B cell (primary cell): Measurements from ENCODE around the gene JAM2. TPM values are rescaled to one million over a fixed set of nuclear protein-coding genes. Genes with fewer than 3 reads are reported as not detected.

Experiments used
- ATAC-seq: fragments of 200-7000 bp; cut with Tn5 transposase; one replicate; pipeline ENCODE4 v1.10.0; 2021; ENCODE audit warnings: low read depth, mild to moderate bottlenecking, moderate number of reproducible peaks, moderate library complexity
- CTCF ChIA-PET: fragments of 350-600 bp; sonication (Branson Sonifier 250); formaldehyde crosslinking; loops from one replicate; lab custom pipeline; 2021; ENCODE audit warnings: antibody characterized with exemption, inconsistent platforms; lab: Charles Lee
- POLR2A ChIA-PET: fragments of 350-600 bp; sonication (Branson Sonifier 250); formaldehyde crosslinking; loops from one replicate; lab custom pipeline; 2021; ENCODE audit warnings: antibody characterized with exemption; lab: Charles Lee
- DNase-seq: peaks from one replicate; pipeline ENCODE4 v3.0.0; 2013
- H2AFZ ChIP-seq: 2 replicates; pipeline ENCODE4 v1.6.1; 2012; ENCODE audit warnings: mild to moderate bottlenecking, low read depth, low read length; ENCODE audit not compliant: insufficient read depth, poor library complexity, severe bottlenecking
- H3K27ac ChIP-seq, 2 donors: 1 replicate in 1 of 2; 2 replicates in 1 of 2; pipeline ENCODE4 v1.5.1; 2012 to 2013; ENCODE audit warnings: low read length in 2 of 2, mild to moderate bottlenecking in 2 of 2, moderate library complexity in 1 of 2
- H3K27me3 ChIP-seq, 4 experiments: fragments of 200-600 bp in 1 of 4; sonication (generic) in 1 of 4; replicated peaks in 1 of 4; 1 replicate in 2 of 4; 2 replicates in 2 of 4; pipeline versions ENCODE4 v1.6.1 to v1.7.0; 2013 to 2016; ENCODE audit warnings: low read length in 3 of 4, mild to moderate bottlenecking in 2 of 4, mixed read lengths in 1 of 4, moderate library complexity in 1 of 4; ENCODE audit not compliant: insufficient read depth in 4 of 4, control insufficient read depth in 3 of 4; ENCODE audit errors: control extremely low read depth in 1 of 4
- H3K36me3 ChIP-seq, 2 experiments: replicated peaks in 1 of 2; 1 replicate in 1 of 2; 2 replicates in 1 of 2; pipeline versions ENCODE4 v1.6.1 to v1.7.1; 2013; ENCODE audit warnings: low read length in 1 of 2; ENCODE audit not compliant: insufficient read depth in 2 of 2, control insufficient read depth in 1 of 2; ENCODE audit errors: control extremely low read depth in 1 of 2, extremely low read depth in 1 of 2
- H3K4me1 ChIP-seq, 2 donors: fragments of 200-600 bp in 1 of 2; sonication (generic) in 1 of 2; 1 replicate in 1 of 2; 2 replicates in 1 of 2; pipeline versions ENCODE4 v1.5.1 to v1.6.1; 2013 to 2017; ENCODE audit warnings: low read length in 2 of 2; ENCODE audit not compliant: control insufficient read depth in 2 of 2, insufficient read depth in 2 of 2
- H3K4me2 ChIP-seq: replicated peaks from 2 replicates; pipeline ENCODE3; 2012; ENCODE audit warnings: mild to moderate bottlenecking, low read depth, low read length; ENCODE audit not compliant: poor library complexity, severe bottlenecking
- H3K4me3 ChIP-seq, 5 experiments: fragments of 200-600 bp in 1 of 5; sonication (generic) in 1 of 5; 1 replicate in 3 of 5; 2 replicates in 2 of 5; pipeline versions ENCODE4 v1.5.1 to v1.7.0; 2011 to 2016; ENCODE audit warnings: low read length in 4 of 5, mild to moderate bottlenecking in 4 of 5, low read depth in 2 of 5, control low read depth in 1 of 5, moderate library complexity in 1 of 5; ENCODE audit not compliant: insufficient read depth in 1 of 5; ENCODE audit errors: control extremely low read depth in 1 of 5, extremely low read depth in 1 of 5
- H3K79me2 ChIP-seq: fragments of 200-600 bp; sonication (generic); one replicate; pipeline ENCODE4 v1.6.0; 2016; ENCODE audit warnings: low read length; ENCODE audit not compliant: control insufficient read depth, insufficient read depth
- H3K9ac ChIP-seq: fragments of 200-600 bp; sonication (generic); 2 replicates; pipeline ENCODE4 v1.6.1; 2017; ENCODE audit warnings: mild to moderate bottlenecking, low read length, moderate library complexity
- H3K9me3 ChIP-seq, 3 donors: one replicate each; pipeline versions ENCODE4 v1.6.1 to v1.7.1; 2013; ENCODE audit warnings: low read length in 2 of 3; ENCODE audit not compliant: control insufficient read depth in 2 of 3, insufficient read depth in 1 of 3; ENCODE audit errors: control extremely low read depth in 1 of 3
- H4K20me1 ChIP-seq: 2 replicates; pipeline ENCODE4 v1.6.0; 2012; ENCODE audit warnings: mild to moderate bottlenecking, low read length; ENCODE audit not compliant: insufficient read depth, control insufficient read depth, poor library complexity, severe bottlenecking
- H3K27ac Mint-ChIP-seq: one replicate; pipeline ENCODE4 v1.8.0; 2021; ENCODE audit warnings: mixed read lengths
- H3K27me3 Mint-ChIP-seq: one replicate; pipeline ENCODE4 v1.8.0; 2021; ENCODE audit warnings: mixed read lengths
- H3K4me1 Mint-ChIP-seq: one replicate; pipeline ENCODE4 v1.8.0; 2021; ENCODE audit warnings: mixed read lengths
- H3K4me3 Mint-ChIP-seq: one replicate; pipeline ENCODE4 v1.8.0; 2021; ENCODE audit warnings: mixed read lengths
- H3K9me3 Mint-ChIP-seq: one replicate; pipeline ENCODE4 v1.8.0; 2022; ENCODE audit warnings: mixed read lengths; ENCODE audit not compliant: insufficient read depth
- CTCF ChIP-seq: fragments of 200-600 bp; IDR thresholded peaks from one replicate; pipeline ENCODE4 v1.8.0; 2022; ENCODE audit warnings: antibody characterized with exemption, mild to moderate bottlenecking
- EZH2 ChIP-seq: IDR thresholded peaks from 2 replicates; pipeline ENCODE4 v1.6.1; 2012; ENCODE audit warnings: borderline replicate concordance, low read depth, mild to moderate bottlenecking, moderate library complexity, low read length; ENCODE audit not compliant: insufficient read depth, poor library complexity, severe bottlenecking
- WGBS: methylation state at CpG from one replicate; pipeline ENCODE4 v1.1.5; 2013; ENCODE audit warnings: missing lambda C conversion rate; ENCODE audit not compliant: insufficient coverage; 5-methylcytosine and 5-hydroxymethylcytosine counted together
- intact Hi-C: fragments of 100-400 bp; cut with micrococcal nuclease; formaldehyde crosslinking; loops from one replicate; pipeline ENCODE4 v1.10.0; 2022
- polyA plus RNA-seq: library from polyadenylated mRNA; depleted of rRNA; stranded (reverse); fragments of >200 nt; gene quantifications from 2 replicates; pipeline ENCODE4 v1.2.3, GENCODE V29; 2012
- total RNA-seq, 2 donors: library from RNA; stranded (reverse); fragments of 120-200 nt in 1 of 2; gene quantifications; 1 replicate in 1 of 2; 2 replicates in 1 of 2; pipeline versions ENCODE4 v1.2.3 to v1.2.4, GENCODE V29; 2013 to 2022

Gene JAM2
- total and polyA plus RNA-seq, 2 donors (not counting 1 experiment from before 2014, with no cell fraction given) = 0.94 to 1.5 TPM

DNA sequence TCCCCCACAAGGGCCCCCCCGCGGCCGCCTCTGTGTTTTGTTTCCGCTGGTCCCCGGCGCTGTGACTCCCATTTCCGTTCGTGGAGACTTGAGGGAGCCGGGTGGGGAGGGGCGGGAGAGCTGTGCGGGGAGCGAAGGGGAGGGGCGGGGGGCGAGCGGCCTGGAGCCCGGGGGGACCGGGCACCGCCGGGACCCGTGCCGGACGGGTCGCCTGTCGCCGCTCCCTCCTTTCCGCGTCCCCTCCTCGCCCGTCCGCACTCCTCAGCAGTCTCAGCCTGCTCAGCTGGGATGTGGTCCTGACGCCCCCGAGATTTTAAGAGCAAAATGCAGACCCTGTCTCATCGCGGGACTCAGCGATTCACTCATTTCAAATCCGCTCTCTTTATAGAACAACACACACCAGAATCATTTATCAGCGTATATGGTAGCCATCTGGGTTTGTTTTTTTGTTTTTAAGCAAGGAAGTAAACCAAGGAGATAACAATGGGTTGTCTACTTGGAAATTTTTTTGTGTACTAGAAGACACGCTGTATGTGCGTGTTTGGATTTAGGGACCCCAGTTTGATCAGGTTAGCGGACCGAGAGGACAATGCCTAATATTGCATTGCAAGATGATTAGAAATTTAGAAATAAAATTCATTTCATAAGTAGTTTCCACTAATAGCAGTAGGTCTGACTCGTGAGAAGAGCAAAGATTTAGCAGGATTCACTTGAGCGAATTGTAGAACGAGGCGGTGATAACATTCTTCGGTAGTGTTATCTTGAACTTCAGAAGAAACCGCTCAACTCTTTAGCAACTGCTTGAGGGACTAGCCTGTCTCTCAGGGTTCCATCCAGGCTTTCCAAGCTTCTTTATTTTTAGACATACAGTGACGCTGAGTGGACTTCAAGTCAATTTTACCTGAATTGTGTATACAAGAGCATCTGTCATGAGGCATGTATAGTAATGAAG lies 96.9 kb downstream of the JAM2 start:
- CTCF ChIA-PET = interaction anchor here (0.5 to 1.3 kb wide), 4 partner anchors 127 to 1691 kb away, joined by 3 to 8 read pairs (median 4); no protein-coding TSS in a partner anchor
- Histone ChIP-seq H3K79me2 (peaks cover 88% of the 10 kb centered on the region), H3K9me3 (no peaks in the 10 kb centered on the region), H2AFZ (peak overlapping the region; percentile 82), H3K4me3 (peak overlapping the region; percentile 69 to 97 (median 76)), H3K9ac (peak overlapping the region; percentile 84), H4K20me1 (peaks cover 36% of the 10 kb centered on the region), H3K27me3 (no peaks in the 10 kb centered on the region), H3K4me1 (peaks cover 44 to 47% of the 10 kb centered on the region in 2 donors), H3K27ac (peak overlapping the region; percentile 86 to 87), H3K4me2 (peak overlapping the region; percentile 83), H3K36me3 (peaks cover 0 to 1% of the 10 kb centered on the region in 2 experiments)
- Mint-ChIP-seq H3K4me3 (peak overlapping the region; percentile 100), H3K4me1 (peaks cover 58% of the 10 kb centered on the region), H3K27me3 (no peaks in the 10 kb centered on the region), H3K9me3 (no peaks in the 10 kb centered on the region), H3K27ac (peak overlapping the region; percentile 99)
- POLR2A ChIA-PET = no interaction called here
- intact Hi-C loops = loop anchor here (10.0 kb wide), 2 partner anchors 311 to 429 kb away; no protein-coding TSS in a partner anchor
- no peak for ATAC-seq
- TF ChIP-seq EZH2 (no peak), CTCF (no peak)
- WGBS = under 1% methylated on average over 43 of the region's 48 CpGs
- no peak for DNase-seq
